Transverse colon (tissue), 4 donors: Measurements from ENCODE around the gene SPOCK3. TPM values are rescaled to one million over a fixed set of nuclear protein-coding genes. Genes with fewer than 3 reads are reported as not detected.
A peak's percentile ranks its signal among the peaks of the same experiment; 100 is the strongest.

Experiments used
- DNase-seq: peaks from one replicate; pipeline ENCODE4 v3.0.0-alpha.2; 2019
- H3K27ac ChIP-seq, 4 donors: fragments of 200-600 bp; sonication (generic); 2 replicates each; pipeline ENCODE4 v1.5.1; 2016 to 2018; ENCODE audit warnings: inconsistent platforms in 4 of 4
- H3K27me3 ChIP-seq: fragments of 200-600 bp; sonication (generic); 2 replicates; pipeline ENCODE4 v1.5.1; 2017; ENCODE audit warnings: inconsistent platforms
- H3K36me3 ChIP-seq, 4 donors: fragments of 200-600 bp; sonication (generic); 2 replicates each; pipeline ENCODE4 v1.5.1; 2017 to 2019; ENCODE audit warnings: inconsistent platforms in 4 of 4
- H3K4me1 ChIP-seq, 4 donors: fragments of 200-600 bp; sonication (generic); 2 replicates each; pipeline ENCODE4 v1.5.1; 2017 to 2020; ENCODE audit warnings: inconsistent platforms in 4 of 4
- H3K4me3 ChIP-seq, 4 donors: fragments of 200-600 bp; sonication (generic); 1 replicate in 1 of 4; 2 replicates in 3 of 4; pipeline versions ENCODE4 v1.5.1 to v1.6.1; 2017 to 2019; ENCODE audit warnings: inconsistent platforms in 4 of 4
- H3K9me3 ChIP-seq, 2 donors: fragments of 200-600 bp; sonication (generic); 2 replicates each; pipeline ENCODE4 v1.5.1; 2017 to 2019; ENCODE audit warnings: inconsistent platforms in 2 of 2
- EP300 ChIP-seq: sonication (generic); formaldehyde crosslinking; IDR thresholded peaks from one replicate; pipeline ENCODE4 v1.6.1; 2017; ENCODE audit warnings: antibody characterized with exemption, low read depth
- POLR2A ChIP-seq: fragments of 450-650 bp; IDR thresholded peaks from one replicate; pipeline ENCODE4 v1.6.1; 2016; ENCODE audit warnings: antibody characterized with exemption, mild to moderate bottlenecking, moderate library complexity
- POLR2AphosphoS5 ChIP-seq, 3 donors: sonication (generic); formaldehyde crosslinking; IDR thresholded peaks; one replicate each; pipeline ENCODE4 v1.6.1; 2016; ENCODE audit warnings: antibody characterized with exemption in 3 of 3
- WGBS, 2 donors: methylation state at CpG; one replicate each; pipeline ENCODE4 v1.1.5; 2018; ENCODE audit warnings: low coverage in 1 of 2; 5-methylcytosine and 5-hydroxymethylcytosine counted together
- in situ Hi-C, 4 donors: fragments of 200-750 bp; cut with MboI; loops; one replicate each; pipeline versions ENCODE4 v1.15.0 to v1.15.1; 2017; ENCODE audit warnings: low sequenced_read_pairs in 3 of 4, low pct_ligation_motif_present in 1 of 4, low pct_unique_long_range_greater_than_20kb in 1 of 4
- intact Hi-C: fragments of 100-400 bp; cut with DNase I; formaldehyde crosslinking; loops from one replicate; pipeline ENCODE4 v1.15.1; 2023; ENCODE audit warnings: low total_unique reads
- total RNA-seq, 4 donors: library from RNA; depleted of rRNA; stranded (reverse); fragments of >200 nt; gene quantifications; one replicate each; pipeline ENCODE4 v1.1.0, GENCODE V29; 2016
- TF ChIP-seq, protein P1 (sequence below), 5 experiments: fragments of 200-600 bp in 3 of 5; fragments of 450-650 bp in 2 of 5; sonication (generic) in 3 of 5; IDR thresholded peaks; 1 replicate in 2 of 5; 2 replicates in 3 of 5; pipeline ENCODE4 v1.5.1; 2016 to 2017; ENCODE audit warnings: antibody characterized with exemption in 5 of 5, inconsistent platforms in 3 of 5, mild to moderate bottlenecking in 2 of 5, moderate library complexity in 1 of 5

SPOCK3 gene
- total RNA-seq, 4 donors from 2014 or later = 0.27 to 0.64 TPM; not detected in 2

DNA sequence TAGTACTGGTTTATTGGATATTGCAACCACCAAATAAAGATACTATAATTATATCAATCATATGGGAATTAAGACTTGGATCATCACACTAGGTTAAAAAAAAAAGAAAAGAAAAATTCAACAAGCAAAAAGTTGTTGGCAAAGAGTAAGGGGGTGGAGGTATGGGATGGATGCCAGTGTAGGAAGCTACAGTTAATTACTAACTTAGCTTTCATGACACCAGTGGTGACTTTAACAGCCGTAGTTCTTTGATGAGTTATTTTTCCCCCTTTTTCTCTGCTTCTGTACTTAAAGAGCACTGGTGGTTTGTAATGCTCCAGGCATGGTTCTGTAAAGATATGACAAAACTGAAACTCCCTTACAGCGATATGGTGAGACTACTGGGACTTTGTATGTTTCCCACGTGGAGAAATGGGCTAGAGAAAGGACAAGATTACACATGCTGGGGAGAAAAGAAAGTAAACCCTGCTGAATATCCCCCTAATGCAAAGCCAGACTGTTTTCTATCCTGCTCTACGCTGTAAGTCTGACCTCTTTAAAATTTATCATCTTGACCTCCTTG, 210.8 kb downstream of the SPOCK3 start:
- no peak for DNase-seq
- H3K27ac ChIP-seq = no peak overlapping the region
- no peaks in the 10 kb centered on the region for H3K36me3 ChIP-seq
- H3K9me3 ChIP-seq = no peaks in the 10 kb centered on the region
- no peak overlapping the region for H3K4me3 ChIP-seq
- TF ChIP-seq POLR2A (no peak), POLR2AphosphoS5 (IDR thresholded peaks at IDR 0.05) (no peak)
- intact Hi-C loops = loop anchor here (10.0 kb wide), 1 partner anchor 1051 kb away; no protein-coding TSS in a partner anchor
- 39 to 50% methylated on average over 3 to 4 of the region's 4 CpGs for WGBS, 2 donors
- no peaks in the 10 kb centered on the region for H3K27me3 ChIP-seq
- H3K4me1 ChIP-seq = no peaks in the 10 kb centered on the region
- in situ Hi-C loops = loop anchor here in 2 of 4 donors (25.0 kb wide), 2 partner anchors 264 to 1139 kb away; no protein-coding TSS in a partner anchor

DNA sequence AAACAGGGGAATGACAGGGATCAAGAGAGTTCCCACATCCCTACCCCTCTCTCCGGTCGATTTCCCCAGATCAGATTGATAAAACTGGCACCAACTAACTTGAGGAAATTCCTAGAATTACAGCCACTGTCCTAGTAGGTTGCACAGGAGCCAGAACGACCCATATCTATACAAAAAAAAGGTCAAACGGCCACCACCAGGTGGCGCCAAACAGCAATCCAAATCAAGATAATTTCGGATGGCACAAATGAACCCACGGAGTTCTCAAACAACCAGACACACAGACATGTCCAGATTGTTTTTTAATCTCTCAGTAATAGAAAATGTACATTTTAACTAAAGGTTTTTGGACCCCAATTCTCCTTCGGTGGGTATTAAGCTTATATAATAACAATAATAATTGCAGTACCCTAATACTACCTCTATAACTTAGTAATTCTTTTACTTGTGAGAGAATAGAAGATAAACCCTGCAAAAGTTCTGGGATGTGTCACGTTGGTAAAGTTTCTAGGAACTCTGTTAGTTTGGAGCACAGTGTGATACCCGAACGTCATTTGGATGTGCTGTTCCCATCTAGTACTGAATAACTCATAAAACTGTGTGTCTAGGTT, 212.6 kb downstream of the SPOCK3 start:
- in situ Hi-C loops = loop anchor here in 2 of 4 donors (25.0 kb wide), 2 partner anchors 266 to 1141 kb away; no protein-coding TSS in a partner anchor
- Histone ChIP-seq H3K9me3 (no peaks in the 10 kb centered on the region), H3K4me1 (no peaks in the 10 kb centered on the region), H3K27me3 (no peaks in the 10 kb centered on the region), H3K4me3 (no peak overlapping the region), H3K36me3 (no peaks in the 10 kb centered on the region), H3K27ac (no peak overlapping the region)
- intact Hi-C loops = loop anchor here (10.0 kb wide), 1 partner anchor 1053 kb away; no protein-coding TSS in a partner anchor
- TF ChIP-seq, protein P1, sequence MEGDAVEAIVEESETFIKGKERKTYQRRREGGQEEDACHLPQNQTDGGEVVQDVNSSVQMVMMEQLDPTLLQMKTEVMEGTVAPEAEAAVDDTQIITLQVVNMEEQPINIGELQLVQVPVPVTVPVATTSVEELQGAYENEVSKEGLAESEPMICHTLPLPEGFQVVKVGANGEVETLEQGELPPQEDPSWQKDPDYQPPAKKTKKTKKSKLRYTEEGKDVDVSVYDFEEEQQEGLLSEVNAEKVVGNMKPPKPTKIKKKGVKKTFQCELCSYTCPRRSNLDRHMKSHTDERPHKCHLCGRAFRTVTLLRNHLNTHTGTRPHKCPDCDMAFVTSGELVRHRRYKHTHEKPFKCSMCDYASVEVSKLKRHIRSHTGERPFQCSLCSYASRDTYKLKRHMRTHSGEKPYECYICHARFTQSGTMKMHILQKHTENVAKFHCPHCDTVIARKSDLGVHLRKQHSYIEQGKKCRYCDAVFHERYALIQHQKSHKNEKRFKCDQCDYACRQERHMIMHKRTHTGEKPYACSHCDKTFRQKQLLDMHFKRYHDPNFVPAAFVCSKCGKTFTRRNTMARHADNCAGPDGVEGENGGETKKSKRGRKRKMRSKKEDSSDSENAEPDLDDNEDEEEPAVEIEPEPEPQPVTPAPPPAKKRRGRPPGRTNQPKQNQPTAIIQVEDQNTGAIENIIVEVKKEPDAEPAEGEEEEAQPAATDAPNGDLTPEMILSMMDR (IDR thresholded peaks at IDR 0.05) = peak; percentile 53 to 79 (median 78)
- no peak for TF ChIP-seq EP300
- 11 to 17% methylated on average over 8 to 11 of the region's 11 CpGs for WGBS, 2 donors
- peak; percentile 56 for DNase-seq

DNA sequence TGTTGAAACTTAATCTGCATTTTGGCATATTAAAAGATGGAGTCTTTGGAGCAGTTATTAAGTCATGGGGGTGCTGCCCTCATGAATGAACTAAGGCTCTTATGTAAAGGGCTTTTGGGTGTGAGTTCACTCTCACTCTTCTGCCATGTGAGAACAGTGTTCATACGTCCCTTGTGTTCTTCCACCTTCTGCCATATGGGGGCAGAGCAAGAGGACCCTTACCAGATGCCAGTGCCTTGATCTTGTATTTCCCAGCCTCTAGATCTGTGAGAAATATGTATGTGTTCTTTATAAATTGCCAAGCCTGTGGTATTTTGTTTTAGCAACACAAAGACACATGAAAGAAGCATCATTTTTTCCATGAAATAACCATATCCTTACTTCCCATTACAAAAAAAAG, 213.9 kb downstream of the SPOCK3 start:
- WGBS, 2 donors = 13 to 40% methylated on average over 1 of the region's 1 CpG
- Histone ChIP-seq H3K36me3 (no peaks in the 10 kb centered on the region), H3K27ac (no peak overlapping the region), H3K4me1 (no peaks in the 10 kb centered on the region), H3K4me3 (no peak overlapping the region), H3K27me3 (no peaks in the 10 kb centered on the region), H3K9me3 (no peaks in the 10 kb centered on the region)
- intact Hi-C loops = loop anchor here (10.0 kb wide), 1 partner anchor 1054 kb away; no protein-coding TSS in a partner anchor
- no peak for DNase-seq
- in situ Hi-C loops = loop anchor here in 2 of 4 donors (25.0 kb wide), 2 partner anchors 267 to 1142 kb away; no protein-coding TSS in a partner anchor
- TF ChIP-seq POLR2A (no peak), POLR2AphosphoS5 (IDR thresholded peaks at IDR 0.05) (no peak), EP300 (no peak)
- TF ChIP-seq, protein P1 (IDR thresholded peaks at IDR 0.05) = no peak

DNA sequence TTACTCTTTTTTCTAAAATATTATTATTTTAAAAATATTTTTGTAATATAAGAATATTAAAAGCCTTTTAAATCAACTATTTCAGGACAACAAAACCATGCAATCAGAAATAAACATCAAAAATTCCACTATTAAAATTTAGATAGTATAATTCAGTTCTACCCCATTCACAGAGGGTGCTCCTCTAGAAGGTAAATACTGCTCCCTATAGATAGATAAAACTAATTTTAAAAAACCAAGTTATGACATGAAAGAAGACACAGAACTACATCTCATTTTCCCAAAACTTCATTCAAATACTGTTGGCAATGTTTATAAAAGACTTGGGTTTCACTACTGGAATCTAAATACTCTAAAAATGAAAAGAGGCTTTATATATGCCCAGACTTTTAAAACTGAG, 219.3 kb downstream of the SPOCK3 start:
- no peak overlapping the region for H3K27ac ChIP-seq
- intact Hi-C loops (no loop called here), in situ Hi-C loops (loop anchor here in 2 of 4 donors (25.0 kb wide), 2 partner anchors 272 to 1147 kb away; no protein-coding TSS in a partner anchor)
- TF ChIP-seq EP300 = no peak
- TF ChIP-seq, protein P1 (IDR thresholded peaks at IDR 0.05) = no peak
- no peak for TF ChIP-seq POLR2AphosphoS5 (IDR thresholded peaks at IDR 0.05)
- TF ChIP-seq POLR2A = no peak
- DNase-seq = no peak
- no peaks in the 10 kb centered on the region for H3K4me1 ChIP-seq
- H3K4me3 ChIP-seq = no peak overlapping the region
- no peaks in the 10 kb centered on the region for H3K36me3 ChIP-seq
- no peaks in the 10 kb centered on the region for H3K9me3 ChIP-seq
- H3K27me3 ChIP-seq = no peaks in the 10 kb centered on the region
